Liver (tissue), 3 donors: ENCODE measurements around the gene EIF4B.

Source experiments
- MAX ChIP-seq: IDR thresholded peaks from 2 replicates; pipeline ENCODE4 v1.6.1; 2016; ENCODE audit warnings: antibody characterized with exemption
- RAD21 ChIP-seq, 2 donors: IDR thresholded peaks; 2 replicates each; pipeline ENCODE4 v1.6.1; 2016; ENCODE audit warnings: antibody characterized with exemption in 2 of 2, mild to moderate bottlenecking in 2 of 2
- TF ChIP-seq, protein P1 (sequence below): fragments of 150-350 bp; IDR thresholded peaks from 2 replicates; pipeline ENCODE4 v1.5.1; 2017; ENCODE audit warnings: improper control_type of control experiment, low read depth, low read length; ENCODE audit not compliant: missing input control
- TF ChIP-seq, protein P2 (sequence below): IDR thresholded peaks from 2 replicates; pipeline ENCODE4 v1.6.1; 2016; ENCODE audit warnings: antibody characterized with exemption, mild to moderate bottlenecking
- donor health status: healthy.
- donor health status: healthy.

GRCh38 chr12:53047221-53048032 lies 41.2 kb downstream of the EIF4B start:
- TF ChIP-seq, protein P1, sequence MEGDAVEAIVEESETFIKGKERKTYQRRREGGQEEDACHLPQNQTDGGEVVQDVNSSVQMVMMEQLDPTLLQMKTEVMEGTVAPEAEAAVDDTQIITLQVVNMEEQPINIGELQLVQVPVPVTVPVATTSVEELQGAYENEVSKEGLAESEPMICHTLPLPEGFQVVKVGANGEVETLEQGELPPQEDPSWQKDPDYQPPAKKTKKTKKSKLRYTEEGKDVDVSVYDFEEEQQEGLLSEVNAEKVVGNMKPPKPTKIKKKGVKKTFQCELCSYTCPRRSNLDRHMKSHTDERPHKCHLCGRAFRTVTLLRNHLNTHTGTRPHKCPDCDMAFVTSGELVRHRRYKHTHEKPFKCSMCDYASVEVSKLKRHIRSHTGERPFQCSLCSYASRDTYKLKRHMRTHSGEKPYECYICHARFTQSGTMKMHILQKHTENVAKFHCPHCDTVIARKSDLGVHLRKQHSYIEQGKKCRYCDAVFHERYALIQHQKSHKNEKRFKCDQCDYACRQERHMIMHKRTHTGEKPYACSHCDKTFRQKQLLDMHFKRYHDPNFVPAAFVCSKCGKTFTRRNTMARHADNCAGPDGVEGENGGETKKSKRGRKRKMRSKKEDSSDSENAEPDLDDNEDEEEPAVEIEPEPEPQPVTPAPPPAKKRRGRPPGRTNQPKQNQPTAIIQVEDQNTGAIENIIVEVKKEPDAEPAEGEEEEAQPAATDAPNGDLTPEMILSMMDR, result peak; percentile 43
- TF ChIP-seq, protein P2, sequence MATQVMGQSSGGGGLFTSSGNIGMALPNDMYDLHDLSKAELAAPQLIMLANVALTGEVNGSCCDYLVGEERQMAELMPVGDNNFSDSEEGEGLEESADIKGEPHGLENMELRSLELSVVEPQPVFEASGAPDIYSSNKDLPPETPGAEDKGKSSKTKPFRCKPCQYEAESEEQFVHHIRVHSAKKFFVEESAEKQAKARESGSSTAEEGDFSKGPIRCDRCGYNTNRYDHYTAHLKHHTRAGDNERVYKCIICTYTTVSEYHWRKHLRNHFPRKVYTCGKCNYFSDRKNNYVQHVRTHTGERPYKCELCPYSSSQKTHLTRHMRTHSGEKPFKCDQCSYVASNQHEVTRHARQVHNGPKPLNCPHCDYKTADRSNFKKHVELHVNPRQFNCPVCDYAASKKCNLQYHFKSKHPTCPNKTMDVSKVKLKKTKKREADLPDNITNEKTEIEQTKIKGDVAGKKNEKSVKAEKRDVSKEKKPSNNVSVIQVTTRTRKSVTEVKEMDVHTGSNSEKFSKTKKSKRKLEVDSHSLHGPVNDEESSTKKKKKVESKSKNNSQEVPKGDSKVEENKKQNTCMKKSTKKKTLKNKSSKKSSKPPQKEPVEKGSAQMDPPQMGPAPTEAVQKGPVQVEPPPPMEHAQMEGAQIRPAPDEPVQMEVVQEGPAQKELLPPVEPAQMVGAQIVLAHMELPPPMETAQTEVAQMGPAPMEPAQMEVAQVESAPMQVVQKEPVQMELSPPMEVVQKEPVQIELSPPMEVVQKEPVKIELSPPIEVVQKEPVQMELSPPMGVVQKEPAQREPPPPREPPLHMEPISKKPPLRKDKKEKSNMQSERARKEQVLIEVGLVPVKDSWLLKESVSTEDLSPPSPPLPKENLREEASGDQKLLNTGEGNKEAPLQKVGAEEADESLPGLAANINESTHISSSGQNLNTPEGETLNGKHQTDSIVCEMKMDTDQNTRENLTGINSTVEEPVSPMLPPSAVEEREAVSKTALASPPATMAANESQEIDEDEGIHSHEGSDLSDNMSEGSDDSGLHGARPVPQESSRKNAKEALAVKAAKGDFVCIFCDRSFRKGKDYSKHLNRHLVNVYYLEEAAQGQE, result no peak
- TF ChIP-seq MAX, result no peak
- TF ChIP-seq RAD21 (IDR thresholded peaks at IDR 0.05), result no peak
